GM12801 (cell line): ENCODE data around the gene PIK3AP1.

Source experiments
- CTCF ChIP-seq: IDR thresholded peaks from one replicate; pipeline ENCODE4 v1.5.1; 2011; ENCODE audit warnings: control low read depth; ENCODE audit not compliant: insufficient read length; ENCODE audit errors: extremely low read depth

Gene PIK3AP1

GRCh38 chr10:96672481-96673175 is 47.7 kb downstream of the PIK3AP1 start:
- no peak for TF ChIP-seq CTCF

GRCh38 chr10:96671211-96671890 is 49.0 kb downstream of the PIK3AP1 start:
- no peak for TF ChIP-seq CTCF

GRCh38 chr10:96670786-96671185 is 49.5 kb downstream of the PIK3AP1 start:
- no peak for TF ChIP-seq CTCF

DNA sequence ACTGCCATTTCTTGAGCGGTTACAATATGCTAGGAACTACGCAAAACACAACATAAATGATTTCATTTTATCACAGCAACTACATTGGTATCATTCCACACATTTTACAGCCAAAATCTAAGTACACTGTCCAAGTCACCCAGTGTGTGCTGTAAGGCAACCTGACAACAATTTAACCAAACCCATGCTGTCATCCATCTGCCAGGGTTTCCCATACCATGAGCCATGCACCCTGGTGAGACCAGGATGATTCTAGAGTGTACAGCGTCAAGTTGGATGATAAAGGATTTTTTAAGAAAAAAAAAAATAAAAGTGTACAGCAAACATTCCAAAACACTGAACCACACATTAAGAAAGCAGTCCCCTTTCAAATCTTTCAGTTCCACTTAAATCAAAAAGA is 52.9 kb downstream of the PIK3AP1 start:
- no peak for TF ChIP-seq CTCF

- TF ChIP-seq CTCF, result no peak
Observed at GRCh38 chr10:96666741-96667140, 53.6 kb downstream of the PIK3AP1 start.

DNA sequence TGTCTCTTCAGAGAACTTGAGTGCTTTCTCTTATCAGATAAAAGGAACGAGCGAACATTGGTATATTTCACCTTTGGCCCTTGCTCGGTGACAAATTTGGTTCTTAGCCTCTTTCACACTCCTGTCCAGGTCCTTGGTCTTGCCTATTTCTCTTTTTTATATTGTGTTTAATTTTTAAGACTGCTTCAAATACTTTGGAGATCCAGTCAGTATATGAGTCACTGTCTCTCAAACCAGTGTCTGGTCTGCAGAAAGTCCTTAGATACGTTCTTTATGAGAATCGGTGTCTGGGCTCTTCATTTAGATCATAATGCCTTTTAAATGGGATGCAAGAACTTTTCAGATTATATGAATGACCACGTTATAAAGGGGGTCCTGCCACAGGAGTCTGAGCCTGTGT is 55.0 kb downstream of the PIK3AP1 start:
- no peak for TF ChIP-seq CTCF

- TF ChIP-seq CTCF, result no peak
Observed at GRCh38 chr10:96664563-96664962, 55.8 kb downstream of the PIK3AP1 start.
